ENCODE results near the gene TESPA1.

TESPA1 gene

DNA sequence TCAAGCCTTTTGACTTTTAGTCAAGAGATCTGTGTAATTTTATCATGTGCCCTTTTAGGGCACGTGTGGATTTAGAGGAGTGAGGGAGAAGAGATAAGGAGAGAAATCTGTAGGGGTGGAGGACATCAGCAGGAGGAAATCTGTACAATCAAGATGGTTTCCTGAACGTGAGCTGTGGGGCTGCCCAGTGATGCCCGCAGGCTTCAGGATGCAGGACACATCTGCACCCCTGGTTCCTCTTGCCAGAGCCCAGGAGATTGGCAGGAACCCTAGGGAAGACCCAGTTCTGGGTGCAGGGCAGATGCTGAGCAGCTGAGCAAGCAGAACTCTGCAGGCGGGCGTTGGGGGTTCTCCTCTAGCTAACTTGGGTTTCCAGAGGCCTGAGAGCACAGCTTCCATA is 11.6 kb upstream of the TESPA1 start:
- no peaks in the 10 kb centered on the region for H3K36me3 ChIP-seq (ENCODE audit: control insufficient read depth in 2 of 2, insufficient read depth in 1 of 2, low read length in 2 of 2)
- POLR2A ChIA-PET, result no interaction called here
- no peak overlapping the region for H3K4me3 ChIP-seq (ENCODE audit: low read depth, low read length)
- no peaks in the 10 kb centered on the region for H3K4me1 ChIP-seq (ENCODE audit: control insufficient read depth, insufficient read depth, low read length)
- CTCF ChIA-PET, result interaction anchor here (1.1 to 7.6 kb wide), 2 partner anchors 74 to 247 kb away, joined by 4 to 271 read pairs; no protein-coding TSS in a partner anchor
- TF ChIP-seq ZNF664 (tag by site-specific recombination; IDR thresholded peaks at IDR 0.05) (no peak), ZNF239 (tag by site-specific recombination; IDR thresholded peaks at IDR 0.05) (no peak), ZNF707 (tag by site-specific recombination; IDR thresholded peaks at IDR 0.05) (no peak), KLF8 (tag by site-specific recombination; IDR thresholded peaks at IDR 0.05) (no peak), ZNF785 (tag by site-specific recombination; IDR thresholded peaks at IDR 0.05) (no peak), ZNF623 (tag by site-specific recombination; IDR thresholded peaks at IDR 0.05) (no peak)
- TF ChIP-seq, protein P1, sequence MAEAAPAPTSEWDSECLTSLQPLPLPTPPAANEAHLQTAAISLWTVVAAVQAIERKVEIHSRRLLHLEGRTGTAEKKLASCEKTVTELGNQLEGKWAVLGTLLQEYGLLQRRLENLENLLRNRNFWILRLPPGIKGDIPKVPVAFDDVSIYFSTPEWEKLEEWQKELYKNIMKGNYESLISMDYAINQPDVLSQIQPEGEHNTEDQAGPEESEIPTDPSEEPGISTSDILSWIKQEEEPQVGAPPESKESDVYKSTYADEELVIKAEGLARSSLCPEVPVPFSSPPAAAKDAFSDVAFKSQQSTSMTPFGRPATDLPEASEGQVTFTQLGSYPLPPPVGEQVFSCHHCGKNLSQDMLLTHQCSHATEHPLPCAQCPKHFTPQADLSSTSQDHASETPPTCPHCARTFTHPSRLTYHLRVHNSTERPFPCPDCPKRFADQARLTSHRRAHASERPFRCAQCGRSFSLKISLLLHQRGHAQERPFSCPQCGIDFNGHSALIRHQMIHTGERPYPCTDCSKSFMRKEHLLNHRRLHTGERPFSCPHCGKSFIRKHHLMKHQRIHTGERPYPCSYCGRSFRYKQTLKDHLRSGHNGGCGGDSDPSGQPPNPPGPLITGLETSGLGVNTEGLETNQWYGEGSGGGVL (tag by site-specific recombination; IDR thresholded peaks at IDR 0.05), result no peak
- no peak overlapping the region for H3K27ac ChIP-seq (ENCODE audit: extremely low read depth, low read depth, low read length)
- no peaks in the 10 kb centered on the region for H3K9me3 ChIP-seq (ENCODE audit: control insufficient read depth, insufficient read depth, low read depth, low read length)

DNA sequence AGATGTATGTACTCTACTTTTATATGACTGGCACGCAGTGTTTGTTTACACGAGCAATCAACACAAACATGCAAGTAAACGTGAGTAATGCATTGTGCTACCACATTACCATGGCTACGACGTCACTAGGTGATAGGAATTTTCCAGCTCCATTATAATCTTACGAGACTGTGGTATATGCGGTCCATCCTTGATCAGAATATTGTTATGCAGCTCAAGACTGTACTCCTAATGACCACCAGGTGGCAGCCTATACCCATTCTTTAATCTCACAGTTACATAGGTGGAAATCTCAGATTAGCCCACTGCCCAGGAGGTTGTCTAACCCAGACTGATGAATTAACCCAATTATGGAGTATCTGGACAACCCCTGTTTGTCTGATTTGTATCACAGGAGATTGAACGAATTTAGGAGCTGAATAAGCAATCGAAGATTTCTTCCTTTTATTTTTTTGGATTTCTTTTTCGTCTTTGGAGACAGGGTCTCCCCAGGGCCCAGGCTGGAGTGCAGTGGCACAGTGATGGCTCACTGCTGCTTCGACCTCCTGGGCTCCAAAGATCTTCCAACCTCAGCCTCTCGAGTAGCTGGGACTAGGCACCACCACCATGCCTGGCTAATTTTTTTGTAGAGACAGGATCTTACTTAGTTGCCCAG is 8.7 kb upstream of the TESPA1 start:
- Histone ChIP-seq H3K36me3 (ENCODE audit: control insufficient read depth in 2 of 2, insufficient read depth in 1 of 2, low read length in 2 of 2) (no peaks in the 10 kb centered on the region), H3K27ac (ENCODE audit: extremely low read depth, low read depth, low read length) (no peak overlapping the region), H3K9me3 (ENCODE audit: control insufficient read depth, insufficient read depth, low read depth, low read length) (no peaks in the 10 kb centered on the region), H3K4me1 (ENCODE audit: control insufficient read depth, insufficient read depth, low read length) (no peaks in the 10 kb centered on the region), H3K4me3 (ENCODE audit: low read depth, low read length) (no peak overlapping the region)
- CTCF ChIA-PET, result interaction anchor here (0.6 to 7.6 kb wide), 54 partner anchors 10 to 1033 kb away, joined by 3 to 271 read pairs (median 4); partner anchors contain the start of gene NEUROD4
- POLR2A ChIA-PET, result interaction anchor here (1.0 kb wide), 1 partner anchor 79 kb away, joined by 3 read pairs; no protein-coding TSS in a partner anchor
- TF ChIP-seq, protein P2, sequence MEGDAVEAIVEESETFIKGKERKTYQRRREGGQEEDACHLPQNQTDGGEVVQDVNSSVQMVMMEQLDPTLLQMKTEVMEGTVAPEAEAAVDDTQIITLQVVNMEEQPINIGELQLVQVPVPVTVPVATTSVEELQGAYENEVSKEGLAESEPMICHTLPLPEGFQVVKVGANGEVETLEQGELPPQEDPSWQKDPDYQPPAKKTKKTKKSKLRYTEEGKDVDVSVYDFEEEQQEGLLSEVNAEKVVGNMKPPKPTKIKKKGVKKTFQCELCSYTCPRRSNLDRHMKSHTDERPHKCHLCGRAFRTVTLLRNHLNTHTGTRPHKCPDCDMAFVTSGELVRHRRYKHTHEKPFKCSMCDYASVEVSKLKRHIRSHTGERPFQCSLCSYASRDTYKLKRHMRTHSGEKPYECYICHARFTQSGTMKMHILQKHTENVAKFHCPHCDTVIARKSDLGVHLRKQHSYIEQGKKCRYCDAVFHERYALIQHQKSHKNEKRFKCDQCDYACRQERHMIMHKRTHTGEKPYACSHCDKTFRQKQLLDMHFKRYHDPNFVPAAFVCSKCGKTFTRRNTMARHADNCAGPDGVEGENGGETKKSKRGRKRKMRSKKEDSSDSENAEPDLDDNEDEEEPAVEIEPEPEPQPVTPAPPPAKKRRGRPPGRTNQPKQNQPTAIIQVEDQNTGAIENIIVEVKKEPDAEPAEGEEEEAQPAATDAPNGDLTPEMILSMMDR (tag by site-specific recombination; IDR thresholded peaks at IDR 0.05), result peak; percentile 60
- TF ChIP-seq ZNF660 (tag by site-specific recombination; IDR thresholded peaks at IDR 0.05) (0 out of 2 replicates have a peak, but pooled peaks have one; percentile 21), ZNF654 (tag by site-specific recombination; IDR thresholded peaks at IDR 0.05; ENCODE audit: low read depth) (peak; percentile 86), SCRT1 (tag by site-specific recombination; IDR thresholded peaks at IDR 0.05; ENCODE audit: borderline replicate concordance) (no peak)

DNA sequence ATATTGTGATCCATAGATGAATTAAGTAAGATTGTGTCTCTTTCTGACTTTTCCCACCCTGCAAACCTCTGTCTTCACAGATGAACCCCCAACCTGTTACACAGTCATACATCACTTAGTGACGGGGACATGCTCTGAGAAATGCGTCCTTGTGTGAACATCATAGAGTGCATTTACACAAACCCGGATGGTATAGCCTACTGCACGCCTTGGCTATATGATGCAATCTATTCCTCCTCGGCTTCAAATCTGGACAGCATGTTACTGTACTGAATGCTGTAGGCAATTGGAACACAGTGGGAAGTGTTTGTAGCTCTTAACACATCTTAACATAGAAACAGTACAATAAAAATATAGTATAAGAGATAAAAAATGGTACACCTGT is 7.4 kb upstream of the TESPA1 start:
- TF ChIP-seq ZNF513 (tag by site-specific recombination; IDR thresholded peaks at IDR 0.05), result no peak
- no peak for TF ChIP-seq ZNF274 (IDR thresholded peaks at IDR 0.05; ENCODE audit: low read length)
- no peak for TF ChIP-seq ZNF274 (tag by site-specific recombination; IDR thresholded peaks at IDR 0.05; ENCODE audit: borderline replicate concordance)
- no peak for TF ChIP-seq ZFP41 (tag by site-specific recombination; IDR thresholded peaks at IDR 0.05; ENCODE audit: borderline replicate concordance)
- TF ChIP-seq ZNF292 (tag by site-specific recombination; IDR thresholded peaks at IDR 0.05; ENCODE audit: borderline replicate concordance, low read depth), result no peak
- no peak for TF ChIP-seq ZNF48 (tag by site-specific recombination; IDR thresholded peaks at IDR 0.05)
- TF ChIP-seq, protein P3, sequence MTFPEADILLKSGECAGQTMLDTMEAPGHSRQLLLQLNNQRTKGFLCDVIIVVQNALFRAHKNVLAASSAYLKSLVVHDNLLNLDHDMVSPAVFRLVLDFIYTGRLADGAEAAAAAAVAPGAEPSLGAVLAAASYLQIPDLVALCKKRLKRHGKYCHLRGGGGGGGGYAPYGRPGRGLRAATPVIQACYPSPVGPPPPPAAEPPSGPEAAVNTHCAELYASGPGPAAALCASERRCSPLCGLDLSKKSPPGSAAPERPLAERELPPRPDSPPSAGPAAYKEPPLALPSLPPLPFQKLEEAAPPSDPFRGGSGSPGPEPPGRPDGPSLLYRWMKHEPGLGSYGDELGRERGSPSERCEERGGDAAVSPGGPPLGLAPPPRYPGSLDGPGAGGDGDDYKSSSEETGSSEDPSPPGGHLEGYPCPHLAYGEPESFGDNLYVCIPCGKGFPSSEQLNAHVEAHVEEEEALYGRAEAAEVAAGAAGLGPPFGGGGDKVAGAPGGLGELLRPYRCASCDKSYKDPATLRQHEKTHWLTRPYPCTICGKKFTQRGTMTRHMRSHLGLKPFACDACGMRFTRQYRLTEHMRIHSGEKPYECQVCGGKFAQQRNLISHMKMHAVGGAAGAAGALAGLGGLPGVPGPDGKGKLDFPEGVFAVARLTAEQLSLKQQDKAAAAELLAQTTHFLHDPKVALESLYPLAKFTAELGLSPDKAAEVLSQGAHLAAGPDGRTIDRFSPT (tag by site-specific recombination; IDR thresholded peaks at IDR 0.05), result no peak
- TF ChIP-seq ZNF114 (tag by site-specific recombination; IDR thresholded peaks at IDR 0.05), result no peak
- no peak for TF ChIP-seq ZNF19 (tag by site-specific recombination; IDR thresholded peaks at IDR 0.05; ENCODE audit: low read depth)
- TF ChIP-seq ZNF37A (tag by site-specific recombination; IDR thresholded peaks at IDR 0.05), result no peak
- Histone ChIP-seq H3K4me1 (ENCODE audit: control insufficient read depth, insufficient read depth, low read length) (no peaks in the 10 kb centered on the region), H3K9me3 (ENCODE audit: control insufficient read depth, insufficient read depth, low read depth, low read length) (no peaks in the 10 kb centered on the region), H3K36me3 (ENCODE audit: control insufficient read depth in 2 of 2, insufficient read depth in 1 of 2, low read length in 2 of 2) (no peaks in the 10 kb centered on the region), H3K27ac (ENCODE audit: extremely low read depth, low read depth, low read length) (no peak overlapping the region), H3K4me3 (ENCODE audit: low read depth, low read length) (no peak overlapping the region)
- ChIA-PET POLR2A (no interaction called here), CTCF (interaction anchor here (0.6 to 7.6 kb wide), 23 partner anchors 9 to 290 kb away, joined by 3 to 271 read pairs (median 7); partner anchors contain the start of gene NEUROD4)
